IMR-90 (cell line): Measurements from ENCODE around the gene BRD4.

Experiments
- BHLHE40 ChIP-seq: fragments of 150-350 bp; IDR thresholded peaks from 2 replicates; pipeline ENCODE4 v1.6.1; 2016; ENCODE audit warnings: mild to moderate bottlenecking, low read depth, low read length
- FOS ChIP-seq: fragments of 150-350 bp; IDR thresholded peaks from 2 replicates; pipeline ENCODE4 v1.6.1; 2016; ENCODE audit warnings: low read depth, low read length
- POLR2A ChIP-seq: IDR thresholded peaks from 2 replicates; pipeline ENCODE4 v1.6.1; 2012; ENCODE audit warnings: mild to moderate bottlenecking, low read depth, low read length
- RAD21 ChIP-seq: IDR thresholded peaks from 2 replicates; pipeline ENCODE4 v1.6.1; 2012; ENCODE audit warnings: low read length, improper control_type of control experiment
- TF ChIP-seq, protein P1 (sequence below): conservative IDR thresholded peaks from 2 replicates; pipeline ENCODE4 v1.5.1; 2012; ENCODE audit warnings: mild to moderate bottlenecking, low read depth, low read length, improper control_type of control experiment

DNA sequence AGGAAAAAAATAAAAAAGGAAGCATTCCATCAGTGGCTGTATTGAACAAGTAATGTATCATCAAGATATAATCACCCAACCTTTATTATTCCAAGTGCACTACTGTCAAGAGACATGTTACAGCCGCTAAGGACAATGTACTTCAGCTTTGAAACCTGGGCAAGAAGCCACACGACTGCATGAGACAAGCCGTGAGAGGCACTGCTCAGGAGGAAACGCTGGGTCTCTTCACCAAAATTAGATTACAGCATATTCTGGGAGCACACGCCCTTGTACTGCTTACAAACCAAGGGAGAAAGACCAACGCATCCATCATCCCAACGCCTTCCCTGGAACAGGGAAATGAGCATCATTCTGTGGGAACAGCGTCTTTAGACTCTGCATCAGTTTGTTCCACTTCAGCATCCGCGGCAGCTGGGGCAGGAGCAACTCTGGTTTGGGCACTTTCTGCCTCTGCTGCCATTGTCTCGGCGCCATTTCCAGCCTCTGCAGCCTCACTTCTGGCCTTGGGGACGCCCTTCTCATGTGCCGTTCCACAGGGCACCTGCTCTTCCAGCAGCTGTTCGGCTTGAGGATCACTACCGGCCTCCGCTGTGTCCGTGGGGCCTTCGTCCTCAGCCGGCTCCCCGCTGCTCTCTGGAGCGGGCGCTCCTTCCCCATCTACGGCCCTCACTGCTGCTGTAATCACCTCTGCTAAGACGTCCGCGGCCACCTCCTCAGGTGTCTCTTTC, 22.4 kb upstream of the BRD4 start:
- TF ChIP-seq, protein P1, sequence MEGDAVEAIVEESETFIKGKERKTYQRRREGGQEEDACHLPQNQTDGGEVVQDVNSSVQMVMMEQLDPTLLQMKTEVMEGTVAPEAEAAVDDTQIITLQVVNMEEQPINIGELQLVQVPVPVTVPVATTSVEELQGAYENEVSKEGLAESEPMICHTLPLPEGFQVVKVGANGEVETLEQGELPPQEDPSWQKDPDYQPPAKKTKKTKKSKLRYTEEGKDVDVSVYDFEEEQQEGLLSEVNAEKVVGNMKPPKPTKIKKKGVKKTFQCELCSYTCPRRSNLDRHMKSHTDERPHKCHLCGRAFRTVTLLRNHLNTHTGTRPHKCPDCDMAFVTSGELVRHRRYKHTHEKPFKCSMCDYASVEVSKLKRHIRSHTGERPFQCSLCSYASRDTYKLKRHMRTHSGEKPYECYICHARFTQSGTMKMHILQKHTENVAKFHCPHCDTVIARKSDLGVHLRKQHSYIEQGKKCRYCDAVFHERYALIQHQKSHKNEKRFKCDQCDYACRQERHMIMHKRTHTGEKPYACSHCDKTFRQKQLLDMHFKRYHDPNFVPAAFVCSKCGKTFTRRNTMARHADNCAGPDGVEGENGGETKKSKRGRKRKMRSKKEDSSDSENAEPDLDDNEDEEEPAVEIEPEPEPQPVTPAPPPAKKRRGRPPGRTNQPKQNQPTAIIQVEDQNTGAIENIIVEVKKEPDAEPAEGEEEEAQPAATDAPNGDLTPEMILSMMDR, result no peak
- no peak for TF ChIP-seq POLR2A
- TF ChIP-seq RAD21, result no peak
- TF ChIP-seq FOS, result no peak
- no peak for TF ChIP-seq BHLHE40
